Measurements from ENCODE around the gene ST6GALNAC3.

- TF ChIP-seq CTCF (IDR thresholded peaks at IDR 0.05): no peak
- no peak for TF ChIP-seq ZFX (IDR thresholded peaks at IDR 0.05; ENCODE audit: borderline replicate concordance)
Measured at GRCh38 chr1:76425201-76426145, 350.9 kb downstream of the ST6GALNAC3 start.

Data from 22Rv1 (cell line).